GM21717 (cell line): ENCODE results near the gene SNRPA1.
A peak's percentile ranks its signal among the peaks of the same experiment; 100 is the strongest.

Experiments used
- ATAC-seq: cut with Tn5 transposase; IDR thresholded peaks from one replicate; pipeline ENCODE4 v1.9.1; 2021; ENCODE audit warnings: mild to moderate bottlenecking, moderate library complexity; ENCODE audit not compliant: unreplicated experiment

The SNRPA1 gene

GRCh38 chr15:101244036-101244781 lies 50.8 kb downstream of the SNRPA1 start:
- no peak for ATAC-seq

GRCh38 chr15:101243420-101243819 lies 51.6 kb downstream of the SNRPA1 start:
- ATAC-seq, result no peak

GRCh38 chr15:101242999-101243336 lies 52.1 kb downstream of the SNRPA1 start:
- no peak for ATAC-seq

- ATAC-seq, result peak; percentile 74
Measured at GRCh38 chr15:101242160-101242998, 52.7 kb downstream of the SNRPA1 start.

- ATAC-seq, result no peak
Measured at GRCh38 chr15:101240358-101240757, 54.7 kb downstream of the SNRPA1 start.

GRCh38 chr15:101239724-101240136 lies 55.3 kb downstream of the SNRPA1 start:
- ATAC-seq, result no peak

- no peak for ATAC-seq
Measured at GRCh38 chr15:101237251-101237650, 57.8 kb downstream of the SNRPA1 start.

- ATAC-seq, result no peak
Measured at GRCh38 chr15:101233651-101234280, 61.3 kb downstream of the SNRPA1 start.

GRCh38 chr15:101232677-101233076 lies 62.4 kb downstream of the SNRPA1 start:
- ATAC-seq, result no peak
